Hepatic stellate cell (primary cell): ENCODE measurements around the gene CD248.
"Not testable (repeated sequence)": the region's sequence is repeated elsewhere in the genome, so short reads cannot be mapped to it uniquely, and the experiment has no call there.

ENCODE experiments used
- DNase-seq: peaks from one replicate; pipeline ENCODE4 v3.0.0; 2011; ENCODE audit warnings: low spot score

CD248 gene

DNA sequence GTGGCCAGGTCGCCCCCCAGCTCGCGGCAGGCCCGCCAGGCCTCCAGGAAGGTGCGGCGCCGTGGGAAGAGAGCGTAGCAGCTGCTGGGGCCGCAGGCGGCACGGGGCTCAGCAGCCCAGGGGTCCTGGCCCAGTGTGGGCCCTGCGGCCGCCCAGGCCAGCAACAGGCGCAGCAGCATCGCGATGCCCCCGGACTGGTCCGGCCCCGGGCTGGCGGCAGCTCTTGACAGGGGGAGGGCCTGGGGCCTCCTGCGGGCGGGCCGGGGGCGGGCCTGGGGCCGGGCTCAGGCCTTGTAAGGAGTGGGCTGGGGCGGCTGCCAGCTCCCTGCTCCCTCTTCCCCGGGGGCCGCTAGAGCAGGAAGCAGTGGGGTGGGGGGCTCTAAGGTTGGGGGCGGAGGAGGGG, at the start of gene CD248:
Gene CD248, minus strand, starts transcription at position 196 of the 403 bp plus-strand sequence. Its CDS starts 17 bp downstream, at position 179.
- peak; percentile 79 for DNase-seq

DNA sequence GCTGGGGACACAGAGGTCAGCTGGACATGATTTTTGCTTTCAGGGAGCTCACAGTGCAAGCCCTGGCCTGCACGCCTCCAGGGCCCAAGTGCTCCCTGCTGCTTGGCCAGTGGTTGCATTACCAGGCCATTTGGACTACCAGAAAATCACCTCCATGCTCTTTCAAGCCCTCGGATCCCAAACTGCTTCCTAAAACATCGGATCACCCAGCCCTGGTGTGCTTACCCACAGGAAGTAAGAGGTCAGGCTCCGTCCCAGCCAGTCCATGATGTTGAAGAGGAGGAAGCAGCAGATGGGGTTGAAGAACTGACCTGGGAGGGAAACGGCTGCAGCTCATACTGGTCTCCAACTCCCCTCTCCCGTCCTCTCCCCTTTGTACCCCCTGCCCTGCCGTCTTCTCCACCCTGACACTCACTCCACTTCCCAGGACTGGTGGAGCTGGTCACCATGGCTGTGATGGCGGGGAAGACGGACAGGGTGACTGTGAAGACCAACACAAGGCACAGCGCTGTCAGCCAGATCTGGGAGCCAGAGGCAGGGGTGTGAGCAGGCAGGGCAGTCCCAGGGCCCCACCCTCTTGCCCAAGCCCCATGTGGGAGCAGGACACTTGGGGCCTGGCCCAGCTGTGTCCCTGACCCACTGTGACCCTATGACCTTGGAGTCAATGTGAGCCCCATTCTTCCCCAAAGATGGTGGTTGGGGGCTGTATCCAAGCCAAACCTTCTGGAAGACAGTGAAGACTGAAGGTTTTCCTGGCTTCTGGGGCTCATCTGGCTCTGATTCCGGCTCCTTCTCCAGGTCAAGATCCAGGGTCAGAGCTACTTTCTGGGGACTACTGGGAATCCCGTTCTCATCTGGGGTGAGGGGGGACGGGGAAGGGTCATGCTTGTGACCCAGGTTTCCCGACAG, 49.1 kb upstream of the CD248 start:
- no peak for DNase-seq

- DNase-seq = no peak
These were observed 48.3 kb upstream of the CD248 start for GRCh38 chr11:66365166-66365565.

DNA sequence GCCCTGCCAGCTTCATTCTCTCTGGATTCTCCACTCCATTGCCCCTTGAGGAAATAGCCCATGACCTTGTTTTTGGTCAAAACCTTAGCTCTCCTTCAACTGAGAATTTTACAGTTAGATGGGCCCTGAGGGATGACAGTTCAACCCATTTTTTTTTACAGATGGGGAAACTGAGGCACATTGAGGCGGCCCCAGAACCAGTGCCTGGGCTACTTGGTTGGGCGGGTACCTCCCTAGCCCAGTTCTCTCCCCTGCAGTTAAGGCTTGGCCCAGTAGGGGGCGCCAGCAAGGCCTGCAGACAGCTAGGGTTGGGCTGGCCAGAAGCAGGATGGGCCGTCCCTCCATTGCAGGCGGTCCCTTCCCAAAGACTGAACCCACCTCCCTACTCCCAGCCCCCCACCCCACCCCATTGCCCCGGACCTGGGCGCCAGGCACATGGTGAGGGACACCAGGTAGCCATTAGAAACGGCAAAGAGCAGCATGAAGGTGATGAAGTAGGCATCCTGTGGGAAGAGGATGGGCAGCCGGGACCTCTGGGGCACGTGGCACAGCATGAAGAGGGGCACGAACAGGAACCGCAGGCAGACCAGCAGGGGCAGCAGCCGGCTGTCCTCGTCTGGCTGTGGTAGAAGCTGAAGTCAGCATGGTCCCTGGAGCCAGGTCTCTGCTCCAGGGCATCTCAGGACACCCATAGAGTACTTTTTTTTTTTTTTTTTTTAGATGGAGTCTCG, 47.1 kb upstream of the CD248 start:
- no peak for DNase-seq

DNA sequence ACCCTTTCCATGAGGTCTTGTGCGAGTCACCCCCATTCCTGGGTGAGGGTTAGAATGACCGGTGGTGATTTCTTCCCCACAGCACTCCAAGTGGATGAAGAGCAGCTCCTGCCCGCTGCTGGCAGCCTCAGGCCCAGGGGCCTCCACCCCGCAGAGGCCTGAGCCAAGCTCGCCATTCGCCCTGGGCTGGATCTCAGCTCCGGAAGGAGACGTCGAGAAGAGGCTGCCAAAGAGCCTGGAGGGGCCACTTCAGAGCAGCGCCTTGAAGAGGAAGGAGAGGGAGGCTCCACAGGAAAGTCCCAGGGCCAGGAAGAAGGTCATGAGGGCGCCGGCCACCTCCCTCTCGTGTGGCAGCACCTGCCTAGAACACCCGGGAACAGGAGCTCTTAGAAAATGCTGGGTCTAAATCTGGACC, 46.4 kb upstream of the CD248 start:
- no peak for DNase-seq

DNA sequence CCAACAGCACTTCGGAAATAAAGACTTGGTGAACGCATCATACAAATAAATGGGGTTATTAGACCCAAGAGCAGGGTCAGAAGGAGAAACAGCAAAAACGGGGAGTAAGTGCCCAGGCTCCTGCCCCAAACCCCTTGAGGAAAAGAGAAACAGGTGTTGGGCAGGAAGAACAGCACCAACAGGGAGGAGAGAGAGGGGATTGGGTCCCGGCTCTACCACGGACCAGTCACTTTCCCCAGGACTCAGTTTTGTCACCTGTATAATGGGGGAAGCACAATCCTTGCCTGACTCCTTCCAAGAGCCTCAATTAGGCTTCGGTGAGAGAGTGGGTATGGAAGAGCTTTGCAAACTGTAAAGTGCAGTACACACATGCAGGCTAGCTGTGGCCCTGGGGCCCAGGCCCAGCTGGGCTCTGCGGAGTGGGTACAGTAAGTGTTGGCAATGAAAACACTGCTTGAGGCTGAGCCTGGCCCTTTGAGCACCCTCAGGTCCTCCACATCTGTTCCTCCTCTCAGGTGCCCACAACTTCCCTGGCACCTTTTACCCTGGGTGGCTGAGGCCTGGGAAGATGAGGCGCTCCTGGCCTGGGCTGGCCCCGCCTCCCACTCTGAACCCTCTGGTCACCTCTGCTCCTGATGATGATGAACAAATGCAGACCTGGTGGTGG, 45.8 kb upstream of the CD248 start:
- DNase-seq = no peak

- DNase-seq = no peak
These were observed 44.7 kb upstream of the CD248 start for GRCh38 chr11:66361502-66361941.

GRCh38 chr11:66360406-66361073, 43.7 kb upstream of the CD248 start:
- DNase-seq = no peak

- DNase-seq = no peak
These were observed 42.8 kb upstream of the CD248 start for GRCh38 chr11:66359662-66360087.

DNA sequence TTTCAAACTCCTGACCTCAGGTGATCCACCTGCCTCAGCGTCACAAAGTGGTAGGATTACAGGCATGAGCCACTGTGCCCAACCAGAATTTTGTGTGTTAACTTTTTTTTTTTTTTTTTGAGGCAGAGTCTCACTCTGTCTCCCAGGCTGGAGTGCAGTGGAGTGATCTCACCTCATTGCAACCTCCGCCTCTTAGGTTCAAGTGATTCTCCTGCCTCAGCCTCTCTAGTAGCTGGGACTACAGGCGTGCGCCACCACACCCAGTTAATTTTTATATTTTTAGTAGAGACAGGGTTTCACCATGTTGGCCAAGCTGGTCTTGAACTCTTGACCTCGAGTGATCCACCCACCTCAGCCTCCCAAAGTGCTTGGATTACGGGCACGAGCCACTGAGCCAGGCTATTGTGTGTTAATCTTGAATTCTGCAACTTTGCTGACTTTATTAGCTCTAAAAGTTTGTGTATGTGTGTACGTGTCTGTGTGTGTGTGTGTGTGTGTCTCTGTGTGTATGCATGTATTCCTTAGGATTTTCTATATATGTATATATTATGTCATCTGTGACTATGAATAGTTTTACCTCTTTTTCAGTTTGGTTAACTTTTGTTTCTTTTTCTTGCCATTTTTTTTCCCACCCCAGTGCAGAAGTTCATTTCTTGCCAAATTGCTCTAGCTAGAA, 33.9 kb upstream of the CD248 start:
- DNase-seq = not testable (repeated sequence)

DNA sequence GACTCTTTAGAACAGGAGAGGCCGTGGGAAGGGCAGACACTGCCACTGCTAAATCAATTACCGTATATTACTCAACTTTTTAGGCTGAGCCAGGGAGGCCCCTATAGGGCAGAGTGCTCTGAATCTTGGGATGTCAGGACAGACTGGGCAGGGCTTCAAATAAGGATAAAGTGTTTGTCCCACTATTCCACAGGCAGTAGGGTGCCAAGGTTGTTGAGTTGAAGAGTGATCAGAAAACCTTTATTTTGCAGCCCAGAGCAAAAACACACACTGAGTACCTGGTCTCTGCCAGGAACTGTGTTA, 32.2 kb upstream of the CD248 start:
- no peak for DNase-seq

- peak; percentile 83 for DNase-seq
These were observed 30.8 kb upstream of the CD248 start, which contains the start of gene B4GAT1 for GRCh38 chr11:66347425-66348276. Gene B4GAT1 (minus strand): TSS chr11:66347629. CDS start chr11:66347545, 84 bp downstream.

DNA sequence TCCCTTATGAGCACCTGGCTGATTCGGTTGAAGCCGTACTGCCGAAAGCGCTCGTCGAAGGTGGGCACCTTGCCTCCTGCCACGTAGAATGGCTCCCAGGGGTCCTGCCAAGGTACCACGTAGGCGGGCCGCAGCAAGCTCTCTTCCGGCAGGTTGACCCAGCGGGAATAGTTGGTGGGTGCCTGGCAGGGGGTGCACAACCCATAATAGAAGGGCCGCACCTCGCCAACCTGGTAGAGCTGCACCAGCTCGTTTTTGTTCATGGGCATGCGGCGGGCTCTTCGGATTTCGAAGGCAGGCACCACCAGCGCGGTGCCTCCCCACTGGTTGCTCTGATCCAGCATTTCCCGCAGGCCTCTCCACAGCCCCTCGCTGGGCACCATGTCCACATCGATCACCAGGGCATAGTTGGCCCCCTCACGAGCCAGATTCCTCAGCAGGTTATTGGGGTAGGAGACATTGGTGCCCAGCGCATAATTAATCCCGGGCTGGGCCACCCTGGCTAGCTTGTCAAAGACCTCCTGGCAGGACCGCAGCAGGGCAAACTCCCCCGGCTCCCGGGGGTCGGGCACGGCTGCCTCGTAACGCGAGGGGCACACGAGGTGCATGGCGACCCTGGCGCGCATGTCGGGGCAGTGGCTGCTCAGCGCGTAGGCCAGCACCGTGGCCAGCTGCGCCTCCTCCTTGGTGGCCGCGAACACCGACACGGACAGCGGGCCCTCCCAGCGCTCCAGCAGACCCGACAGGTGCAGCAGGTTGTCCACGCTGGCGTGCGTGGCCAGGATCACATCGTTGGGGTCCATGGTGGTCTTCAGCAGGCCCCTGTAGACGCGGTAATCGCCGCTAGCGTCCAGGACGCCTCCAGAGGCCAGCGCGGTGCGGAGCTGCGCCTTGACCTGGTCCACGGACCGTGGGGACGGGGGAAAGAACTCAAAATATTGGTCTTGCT, 29.9 kb upstream of the CD248 start:
- DNase-seq = no peak

- no peak for DNase-seq
These were observed 28.4 kb upstream of the CD248 start for GRCh38 chr11:66345316-66345649.

DNA sequence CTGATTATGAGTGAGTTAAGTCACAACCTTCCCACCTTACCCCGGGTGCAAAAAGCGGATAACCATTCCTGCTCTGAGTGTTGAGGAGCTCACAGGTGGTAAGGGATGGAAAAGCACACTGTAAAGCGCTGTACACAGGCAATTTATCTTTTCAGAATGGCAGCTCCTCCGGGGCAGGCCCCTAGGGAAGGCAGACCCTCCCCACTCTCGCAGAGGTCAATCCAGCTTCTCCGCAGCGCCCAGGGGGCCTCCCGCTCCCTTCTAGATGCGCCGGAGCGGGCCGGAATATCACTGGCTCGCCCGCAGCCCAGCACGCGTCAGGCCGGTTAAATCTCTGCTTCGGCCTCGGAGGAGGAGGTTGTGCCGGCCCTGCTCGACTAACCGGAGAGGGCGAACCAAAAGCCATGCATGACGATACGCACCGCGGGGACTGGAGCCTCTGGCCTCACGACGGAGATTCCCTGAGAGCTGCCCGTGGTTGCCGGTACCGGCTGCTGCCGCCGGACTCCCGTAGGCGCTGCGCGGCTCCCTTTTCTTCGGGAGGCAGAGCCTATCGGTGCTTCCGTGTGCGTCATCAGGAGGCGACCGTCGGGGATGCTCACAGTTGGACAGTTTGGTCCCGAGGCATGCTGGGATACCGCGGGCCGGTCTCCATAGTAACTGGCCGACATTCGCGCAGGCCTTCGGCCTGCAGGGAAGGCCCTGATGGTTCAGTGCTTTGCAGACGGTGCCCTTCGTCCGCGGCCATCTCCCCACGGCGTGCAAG, 27.9 kb upstream of the CD248 start, which contains the start of gene BRMS1:
Gene BRMS1, minus strand, starts transcription at position 555 of the 766 bp plus-strand sequence. CDS start 2,870 bp downstream, outside the sequence.
- peak; percentile 96 for DNase-seq

DNA sequence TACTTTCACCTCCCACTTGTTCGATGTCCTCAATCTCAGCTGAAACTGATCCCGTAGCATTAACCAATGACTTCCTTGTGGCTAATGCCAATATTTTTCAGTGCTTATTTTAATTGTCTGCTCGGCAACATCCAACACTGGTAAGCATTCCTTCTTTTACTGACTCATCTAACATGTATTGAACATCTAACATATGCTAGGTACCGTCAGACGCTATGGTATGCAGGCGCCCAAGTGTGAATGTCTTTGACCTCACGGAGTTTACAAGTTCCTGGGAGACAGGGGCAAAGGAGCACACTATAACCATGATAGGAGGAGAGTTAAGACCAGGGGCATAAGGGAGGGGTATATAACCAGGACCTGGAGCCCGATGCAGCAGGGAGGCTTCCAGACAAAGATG, 26.3 kb upstream of the CD248 start:
- DNase-seq = no peak

- DNase-seq = no peak
These were observed 24.8 kb upstream of the CD248 start for GRCh38 chr11:66341502-66342126.
